ENCODE data around the gene CILP2.

CILP2 gene

GRCh38 chr19:19554074-19555023 is 16.3 kb downstream of the CILP2 start:
- H3K4me3 ChIP-seq (ENCODE audit: low read depth, low read length) = no peak overlapping the region
- no peak for DNase-seq (ENCODE audit: low read depth)

- no peak overlapping the region for H3K4me3 ChIP-seq (ENCODE audit: low read depth, low read length)
- DNase-seq (ENCODE audit: low read depth) = no peak
These were observed 20.0 kb downstream of the CILP2 start for GRCh38 chr19:19558055-19558454.

GRCh38 chr19:19558636-19559035 is 20.6 kb downstream of the CILP2 start:
- DNase-seq (ENCODE audit: low read depth) = no peak
- H3K4me3 ChIP-seq (ENCODE audit: low read depth, low read length) = no peak overlapping the region

GRCh38 chr19:19559931-19560330 is 21.9 kb downstream of the CILP2 start:
- DNase-seq (ENCODE audit: low read depth) = no peak
- no peak overlapping the region for H3K4me3 ChIP-seq (ENCODE audit: low read depth, low read length)

GRCh38 chr19:19561946-19562664 is 24.0 kb downstream of the CILP2 start:
- H3K4me3 ChIP-seq (ENCODE audit: low read depth, low read length) = no peak overlapping the region
- DNase-seq (ENCODE audit: low read depth) = no peak

GRCh38 chr19:19562665-19563347 is 24.7 kb downstream of the CILP2 start:
- no peak overlapping the region for H3K4me3 ChIP-seq (ENCODE audit: low read depth, low read length)
- DNase-seq (ENCODE audit: low read depth) = no peak

GRCh38 chr19:19563348-19563848 is 25.3 kb downstream of the CILP2 start:
- no peak for DNase-seq (ENCODE audit: low read depth)
- no peak overlapping the region for H3K4me3 ChIP-seq (ENCODE audit: low read depth, low read length)

GRCh38 chr19:19566306-19566705 is 28.2 kb downstream of the CILP2 start:
- H3K4me3 ChIP-seq (ENCODE audit: low read depth, low read length) = no peak overlapping the region
- DNase-seq (ENCODE audit: low read depth) = no peak

- no peak overlapping the region for H3K4me3 ChIP-seq (ENCODE audit: low read depth, low read length)
- DNase-seq (ENCODE audit: low read depth) = no peak
These were observed 29.3 kb downstream of the CILP2 start for GRCh38 chr19:19567391-19567790.

- no peak for DNase-seq (ENCODE audit: low read depth)
- no peak overlapping the region for H3K4me3 ChIP-seq (ENCODE audit: low read depth, low read length)
These were observed 31.0 kb downstream of the CILP2 start for GRCh38 chr19:19568802-19569756.

- no peak for DNase-seq (ENCODE audit: low read depth)
- H3K4me3 ChIP-seq (ENCODE audit: low read depth, low read length) = no peak overlapping the region
These were observed 32.5 kb downstream of the CILP2 start for GRCh38 chr19:19570571-19570970.

GRCh38 chr19:19571071-19571786 is 33.2 kb downstream of the CILP2 start:
- H3K4me3 ChIP-seq (ENCODE audit: low read depth, low read length) = no peak overlapping the region
- DNase-seq (ENCODE audit: low read depth) = no peak

- no peak for DNase-seq (ENCODE audit: low read depth)
- no peak overlapping the region for H3K4me3 ChIP-seq (ENCODE audit: low read depth, low read length)
These were observed 37.3 kb downstream of the CILP2 start for GRCh38 chr19:19575411-19575810.

GRCh38 chr19:19578252-19578651 is 40.2 kb downstream of the CILP2 start:
- H3K4me3 ChIP-seq (ENCODE audit: low read depth, low read length) = no peak overlapping the region
- no peak for DNase-seq (ENCODE audit: low read depth)

GRCh38 chr19:19579533-19580361 is 41.7 kb downstream of the CILP2 start:
- DNase-seq (ENCODE audit: low read depth) = no peak
- no peak overlapping the region for H3K4me3 ChIP-seq (ENCODE audit: low read depth, low read length)

GRCh38 chr19:19580418-19580817 is 42.4 kb downstream of the CILP2 start:
- DNase-seq (ENCODE audit: low read depth) = no peak
- H3K4me3 ChIP-seq (ENCODE audit: low read depth, low read length) = no peak overlapping the region

- DNase-seq (ENCODE audit: low read depth) = no peak
- no peak overlapping the region for H3K4me3 ChIP-seq (ENCODE audit: low read depth, low read length)
These were observed 43.3 kb downstream of the CILP2 start for GRCh38 chr19:19581391-19581790.

Data from skeletal muscle cell (primary cell).